ENCODE data around the gene RRP9. TPM values are rescaled to one million over a fixed set of nuclear protein-coding genes. Genes with fewer than 3 reads are reported as not detected.
"Not testable (repeated sequence)": the region's sequence is repeated elsewhere in the genome, so short reads cannot be mapped to it uniquely, and the experiment has no call there.

RRP9 gene
- total and polyA plus RNA-seq, 4 experiments from 2014 or later: 15.2 to 20.7 (median 18.3) TPM

DNA sequence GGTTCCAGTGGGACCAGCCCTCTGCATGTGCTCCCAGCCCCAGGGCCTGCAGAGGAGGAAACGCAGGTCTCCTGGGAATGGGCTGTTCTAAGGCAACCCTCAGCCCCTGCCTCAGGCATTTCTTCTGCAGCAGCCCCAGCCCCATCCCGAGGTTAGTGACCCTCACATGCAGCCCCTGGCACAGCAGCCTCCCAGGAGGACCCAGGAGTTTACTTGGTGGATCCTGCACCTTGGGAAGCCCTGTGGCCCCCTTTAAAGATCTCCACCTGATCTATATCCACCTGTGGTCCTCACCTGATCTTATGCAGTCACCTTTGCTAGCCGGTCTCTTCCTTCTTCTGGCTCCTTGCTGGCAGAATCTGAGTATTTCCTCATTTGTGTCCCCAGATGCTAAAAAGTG is 12.7 kb downstream of the RRP9 start:
- H3K4me3 ChIP-seq (ENCODE audit: low read length in 2 of 2); H3K9me3 Mint-ChIP-seq; H3K4me3 Mint-ChIP-seq; H3K27me3 Mint-ChIP-seq; H3K4me1 ChIP-seq (ENCODE audit: insufficient read depth, low read length); H3K4me1 Mint-ChIP-seq; DNase-seq; CTCF ChIA-PET (ENCODE audit: partially characterized antibody); H3K9me3 ChIP-seq (ENCODE audit: control insufficient read depth in 1 of 2, low read length in 2 of 2); H3K27ac ChIP-seq (ENCODE audit: low read depth, low read length); H3K27ac Mint-ChIP-seq; H3K36me3 ChIP-seq (ENCODE audit: insufficient read depth, low read length); POLR2A ChIA-PET (ENCODE audit: partially characterized antibody); H3K27me3 ChIP-seq (ENCODE audit: insufficient read depth, low read length); intact Hi-C loops (cut with micrococcal nuclease): not testable (repeated sequence)
- peaks cover 13 to 23% of the 10 kb centered on the region in 2 donors for H3K36me3 Mint-ChIP-seq

DNA sequence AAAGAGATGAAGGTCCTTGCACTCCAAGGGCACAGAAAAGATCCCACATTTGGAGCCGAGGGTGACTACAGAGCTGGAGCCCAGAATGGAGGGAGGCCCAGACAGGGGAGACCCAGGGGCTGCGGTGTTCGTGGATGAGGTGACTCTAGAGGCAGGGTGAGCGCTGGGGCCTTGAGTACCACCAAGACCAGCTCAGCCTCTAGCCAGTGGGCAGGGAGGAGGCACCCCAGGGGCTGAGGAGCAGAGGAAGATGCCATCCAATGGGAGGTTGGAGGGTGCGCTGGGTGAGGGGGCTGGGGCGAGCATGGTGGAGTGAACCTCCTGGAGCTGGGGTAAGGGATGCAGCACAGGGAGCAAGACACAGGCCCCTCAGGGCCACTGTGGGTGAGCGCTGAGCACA is 13.3 kb downstream of the RRP9 start:
- Mint-ChIP-seq H3K4me1 (no peaks in the 10 kb centered on the region), H3K9me3 (peaks cover 0 to 2% (median 0%) of the 10 kb centered on the region in 8 donors), H3K27ac (no peak overlapping the region), H3K36me3 (peaks cover 8 to 18% of the 10 kb centered on the region in 2 donors), H3K4me3 (no peak overlapping the region), H3K27me3 (no peaks in the 10 kb centered on the region)
- no peak for DNase-seq
- no peaks in the 10 kb centered on the region for H3K27me3 ChIP-seq (ENCODE audit: insufficient read depth, low read length)
- CTCF ChIA-PET (ENCODE audit: partially characterized antibody): no interaction called here
- no peaks in the 10 kb centered on the region for H3K4me1 ChIP-seq (ENCODE audit: insufficient read depth, low read length)
- H3K9me3 ChIP-seq (ENCODE audit: control insufficient read depth in 1 of 2, low read length in 2 of 2): no peaks in the 10 kb centered on the region
- H3K4me3 ChIP-seq (ENCODE audit: low read length in 2 of 2): no peak overlapping the region
- intact Hi-C loops (cut with micrococcal nuclease): no loop called here
- POLR2A ChIA-PET (ENCODE audit: partially characterized antibody): no interaction called here
- peaks cover 2% of the 10 kb centered on the region for H3K36me3 ChIP-seq (ENCODE audit: insufficient read depth, low read length)
- H3K27ac ChIP-seq (ENCODE audit: low read depth, low read length): no peak overlapping the region

DNA sequence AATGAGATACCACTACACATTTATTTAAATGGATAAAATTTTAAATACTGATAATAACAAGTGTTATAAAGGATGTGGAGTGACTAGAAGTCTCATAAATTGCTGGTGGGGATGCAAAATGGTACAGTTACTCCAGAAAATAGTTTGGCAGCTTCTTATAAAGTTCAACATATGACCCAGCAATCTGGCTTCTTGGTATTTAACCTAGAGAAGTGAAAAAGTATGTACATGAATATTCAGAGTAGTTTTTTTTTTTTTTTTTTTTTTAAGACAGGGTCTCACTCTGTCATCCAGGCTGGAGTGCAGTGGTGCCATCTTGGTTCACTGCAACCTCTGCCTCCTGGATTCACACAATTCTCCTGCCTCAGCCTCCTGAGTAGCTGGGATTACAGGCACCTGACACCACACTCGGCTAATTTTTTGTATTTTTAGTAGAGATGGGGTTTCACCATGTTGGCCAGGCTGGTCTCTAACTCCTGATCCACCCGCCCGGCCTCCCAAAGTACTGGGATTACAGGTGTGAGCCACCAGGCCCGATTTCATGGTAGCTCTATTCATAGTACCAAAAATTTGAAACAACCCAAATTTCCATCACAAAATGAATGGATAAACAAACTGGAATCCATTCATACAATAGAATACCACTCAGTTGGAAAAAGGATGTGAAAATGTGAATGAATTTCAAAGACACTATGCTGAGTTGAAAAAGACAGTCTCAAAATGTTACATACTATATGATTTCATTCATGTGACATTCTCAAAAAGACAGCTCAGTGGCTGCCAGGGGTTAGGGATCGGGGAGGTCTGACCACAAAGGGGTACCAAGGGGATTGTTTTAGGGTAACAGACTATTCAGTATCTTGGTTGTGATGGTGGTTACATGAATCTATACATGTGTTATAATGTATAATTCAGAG is 14.4 kb downstream of the RRP9 start:
- no peak overlapping the region for H3K27ac ChIP-seq (ENCODE audit: low read depth, low read length)
- Mint-ChIP-seq H3K36me3 (peaks cover 6 to 11% of the 10 kb centered on the region in 2 donors), H3K27me3 (no peaks in the 10 kb centered on the region), H3K4me1 (no peaks in the 10 kb centered on the region), H3K4me3 (no peak overlapping the region), H3K27ac (no peak overlapping the region), H3K9me3 (no peaks in the 10 kb centered on the region)
- no peak overlapping the region for H3K4me3 ChIP-seq (ENCODE audit: low read length in 2 of 2)
- ChIA-PET CTCF (ENCODE audit: partially characterized antibody) (no interaction called here), POLR2A (ENCODE audit: partially characterized antibody) (no interaction called here)
- no peaks in the 10 kb centered on the region for H3K27me3 ChIP-seq (ENCODE audit: insufficient read depth, low read length)
- no peak for DNase-seq
- no peaks in the 10 kb centered on the region for H3K9me3 ChIP-seq (ENCODE audit: control insufficient read depth in 1 of 2, low read length in 2 of 2)
- H3K4me1 ChIP-seq (ENCODE audit: insufficient read depth, low read length): no peaks in the 10 kb centered on the region
- intact Hi-C loops (cut with micrococcal nuclease): no loop called here
- H3K36me3 ChIP-seq (ENCODE audit: insufficient read depth, low read length): no peaks in the 10 kb centered on the region

DNA sequence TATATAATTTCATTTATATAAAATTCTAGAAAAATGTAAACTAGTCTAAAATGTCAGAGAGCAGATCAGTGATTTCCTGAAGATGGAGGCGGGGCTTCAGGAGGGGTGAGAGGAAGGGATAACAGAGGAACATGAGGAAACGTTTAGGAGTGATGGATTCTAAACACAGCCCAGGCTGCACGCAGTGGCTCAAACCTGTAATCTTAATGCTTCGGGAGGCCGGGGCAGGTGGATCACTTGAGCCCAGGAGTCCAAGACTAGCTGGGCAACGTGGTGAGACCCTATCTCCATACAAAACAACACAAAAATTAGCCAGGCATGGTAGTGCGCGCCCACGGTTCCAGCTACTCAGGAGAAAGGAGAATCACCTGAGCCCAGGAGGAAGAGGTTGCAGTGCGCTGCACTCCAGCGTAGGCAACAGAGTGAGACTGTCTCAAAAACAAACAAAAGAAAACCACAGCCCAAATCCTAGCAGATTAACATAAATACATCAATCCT is 20.6 kb downstream of the RRP9 start:
- no peak overlapping the region for H3K27ac ChIP-seq (ENCODE audit: low read depth, low read length)
- H3K9me3 ChIP-seq (ENCODE audit: control insufficient read depth in 1 of 2, low read length in 2 of 2): no peaks in the 10 kb centered on the region
- no peaks in the 10 kb centered on the region for H3K4me1 Mint-ChIP-seq
- ChIA-PET POLR2A (ENCODE audit: partially characterized antibody) (no interaction called here), CTCF (ENCODE audit: partially characterized antibody) (no interaction called here)
- H3K27me3 Mint-ChIP-seq: peaks cover 3 to 6% of the 10 kb centered on the region in 2 donors
- H3K27ac Mint-ChIP-seq: no peak overlapping the region
- no peaks in the 10 kb centered on the region for H3K4me1 ChIP-seq (ENCODE audit: insufficient read depth, low read length)
- no peaks in the 10 kb centered on the region for H3K36me3 Mint-ChIP-seq
- H3K27me3 ChIP-seq (ENCODE audit: insufficient read depth, low read length): no peaks in the 10 kb centered on the region
- H3K4me3 Mint-ChIP-seq: no peak overlapping the region
- DNase-seq: no peak
- H3K9me3 Mint-ChIP-seq: no peaks in the 10 kb centered on the region
- H3K36me3 ChIP-seq (ENCODE audit: insufficient read depth, low read length): no peaks in the 10 kb centered on the region
- no peak overlapping the region for H3K4me3 ChIP-seq (ENCODE audit: low read length in 2 of 2)
- intact Hi-C loops (cut with micrococcal nuclease): no loop called here

DNA sequence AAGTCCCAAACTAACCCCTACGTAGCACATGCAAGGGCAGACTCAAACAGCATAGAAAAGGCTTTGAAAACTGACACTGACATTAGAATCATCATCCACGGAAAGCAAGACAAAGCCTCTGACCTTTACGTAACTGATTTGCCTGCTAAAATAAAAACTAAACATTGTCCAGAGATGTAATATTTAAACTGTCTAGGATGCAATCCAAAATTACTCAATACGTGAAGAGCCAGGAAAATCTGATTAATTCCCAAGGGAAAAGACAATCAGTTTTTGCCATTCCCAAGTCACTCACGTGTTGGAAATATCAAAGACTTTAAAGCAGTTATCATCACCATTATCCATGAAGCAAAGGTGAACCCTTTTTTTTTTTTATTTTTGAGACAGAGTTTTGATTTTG is 25.3 kb downstream of the RRP9 start:
- Histone ChIP-seq H3K36me3 (ENCODE audit: insufficient read depth, low read length) (no peaks in the 10 kb centered on the region), H3K4me1 (ENCODE audit: insufficient read depth, low read length) (no peaks in the 10 kb centered on the region), H3K4me3 (ENCODE audit: low read length in 2 of 2) (no peak overlapping the region), H3K27me3 (ENCODE audit: insufficient read depth, low read length) (no peaks in the 10 kb centered on the region), H3K9me3 (ENCODE audit: control insufficient read depth in 1 of 2, low read length in 2 of 2) (no peaks in the 10 kb centered on the region), H3K27ac (ENCODE audit: low read depth, low read length) (no peak overlapping the region)
- POLR2A ChIA-PET (ENCODE audit: partially characterized antibody): no interaction called here
- Mint-ChIP-seq H3K36me3 (no peaks in the 10 kb centered on the region), H3K9me3 (no peaks in the 10 kb centered on the region), H3K27me3 (peaks cover 4 to 6% of the 10 kb centered on the region in 2 donors), H3K4me1 (no peaks in the 10 kb centered on the region), H3K27ac (peak overlapping the region in 1 of 7 donors; percentile 33), H3K4me3 (no peak overlapping the region)
- CTCF ChIA-PET (ENCODE audit: partially characterized antibody): no interaction called here
- no peak for DNase-seq
- intact Hi-C loops (cut with micrococcal nuclease): no loop called here

DNA sequence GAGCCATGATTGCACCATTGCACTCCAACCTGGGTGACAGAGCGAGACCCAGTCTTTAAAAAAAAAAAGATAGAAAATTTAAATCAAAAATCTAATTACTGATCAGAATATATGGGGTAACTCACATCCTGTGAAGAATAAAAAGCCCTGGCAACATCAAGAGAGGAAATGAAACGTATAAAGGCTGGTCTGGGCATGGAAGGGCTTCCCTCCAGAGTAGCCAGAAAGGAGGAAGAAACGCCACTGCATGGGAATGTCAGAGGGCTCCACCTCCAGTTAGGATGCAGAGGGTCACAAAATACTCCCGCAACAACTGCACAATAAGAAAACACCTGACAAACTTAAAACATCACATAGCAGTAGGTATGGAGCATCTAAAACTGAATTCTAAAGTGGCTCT is 33.7 kb downstream of the RRP9 start:
- no peak overlapping the region for H3K27ac Mint-ChIP-seq
- H3K9me3 Mint-ChIP-seq: peaks cover 0 to 46% (median 27%) of the 10 kb centered on the region in 8 donors
- H3K4me3 Mint-ChIP-seq: no peak overlapping the region
- DNase-seq: no peak
- H3K27me3 Mint-ChIP-seq: peaks cover 4 to 23% of the 10 kb centered on the region in 2 donors
- Histone ChIP-seq H3K27me3 (ENCODE audit: insufficient read depth, low read length) (peaks cover 4% of the 10 kb centered on the region), H3K27ac (ENCODE audit: low read depth, low read length) (no peak overlapping the region), H3K36me3 (ENCODE audit: insufficient read depth, low read length) (no peaks in the 10 kb centered on the region), H3K9me3 (ENCODE audit: control insufficient read depth in 1 of 2, low read length in 2 of 2) (no peaks in the 10 kb centered on the region), H3K4me3 (ENCODE audit: low read length in 2 of 2) (no peak overlapping the region), H3K4me1 (ENCODE audit: insufficient read depth, low read length) (no peaks in the 10 kb centered on the region)
- no peaks in the 10 kb centered on the region for H3K4me1 Mint-ChIP-seq
- peaks cover 2 to 9% of the 10 kb centered on the region in 2 donors for H3K36me3 Mint-ChIP-seq
- ChIA-PET POLR2A (ENCODE audit: partially characterized antibody) (no interaction called here), CTCF (ENCODE audit: partially characterized antibody) (no interaction called here)
- intact Hi-C loops (cut with micrococcal nuclease): no loop called here

DNA sequence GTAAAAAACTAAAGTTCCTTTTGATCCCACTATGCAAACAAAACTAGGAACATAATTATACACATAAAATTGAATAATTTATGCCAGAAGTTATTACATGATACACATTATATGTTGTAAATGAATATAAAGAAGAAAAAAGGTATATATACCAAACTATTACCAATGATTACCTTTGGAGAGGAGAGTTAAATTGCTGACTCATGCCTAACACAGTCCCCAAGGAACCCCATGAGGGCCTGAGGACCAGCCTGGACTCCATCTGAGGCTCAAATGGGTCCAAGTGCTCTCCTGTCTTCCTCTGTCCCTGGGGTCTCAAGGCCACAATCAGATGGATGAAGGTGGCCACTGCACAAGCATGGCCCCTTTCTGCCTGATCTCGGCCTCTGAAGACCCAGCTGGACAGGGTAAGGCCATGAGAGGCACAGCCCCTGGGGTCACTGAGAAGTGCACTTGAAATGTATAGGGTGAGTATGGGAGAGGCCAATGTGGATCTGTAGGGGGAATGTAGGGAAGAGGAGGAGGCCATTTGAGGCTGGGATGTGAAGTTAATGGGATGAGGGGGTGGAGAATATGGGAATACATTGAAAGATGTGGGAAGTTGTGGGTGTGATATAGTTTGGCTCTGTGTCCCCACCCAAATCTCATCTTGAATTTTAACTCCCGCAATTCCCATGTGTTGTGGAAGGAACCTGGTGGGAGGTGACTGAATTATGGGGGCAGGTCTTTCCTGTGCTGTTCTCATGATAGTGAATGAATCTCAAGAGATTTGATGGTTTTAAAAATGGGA is 37.5 kb downstream of the RRP9 start:
- peaks cover 0 to 9% of the 10 kb centered on the region in 2 donors for H3K36me3 Mint-ChIP-seq
- H3K27ac ChIP-seq (ENCODE audit: low read depth, low read length): no peak overlapping the region
- no peaks in the 10 kb centered on the region for H3K4me1 ChIP-seq (ENCODE audit: insufficient read depth, low read length)
- peaks cover 0 to 45% (median 23%) of the 10 kb centered on the region in 8 donors for H3K9me3 Mint-ChIP-seq
- peaks cover 4% of the 10 kb centered on the region for H3K27me3 ChIP-seq (ENCODE audit: insufficient read depth, low read length)
- no peak overlapping the region for H3K4me3 Mint-ChIP-seq
- DNase-seq: no peak
- no peak overlapping the region for H3K27ac Mint-ChIP-seq
- ChIA-PET POLR2A (ENCODE audit: partially characterized antibody) (no interaction called here), CTCF (ENCODE audit: partially characterized antibody) (no interaction called here)
- H3K4me1 Mint-ChIP-seq: peaks cover 0 to 3% (median 1%) of the 10 kb centered on the region in 4 donors
- H3K36me3 ChIP-seq (ENCODE audit: insufficient read depth, low read length): no peaks in the 10 kb centered on the region
- H3K27me3 Mint-ChIP-seq: peaks cover 3 to 33% of the 10 kb centered on the region in 2 donors
- intact Hi-C loops (cut with micrococcal nuclease): no loop called here
- H3K9me3 ChIP-seq (ENCODE audit: control insufficient read depth in 1 of 2, low read length in 2 of 2): no peaks in the 10 kb centered on the region
- H3K4me3 ChIP-seq (ENCODE audit: low read length in 2 of 2): no peak overlapping the region
